GM04503 (cell line): ENCODE results near the gene AFAP1.

Source experiments
- DNase-seq: peaks from one replicate; pipeline ENCODE4 v3.0.0-alpha.2; 2012; ENCODE audit warnings: low read depth

Gene AFAP1

GRCh38 chr4:7939377-7940108, at the start of gene AFAP1:
AFAP1 (minus strand) TSS chr4:7939861; CDS start chr4:7872078, 67,783 bp downstream.
- DNase-seq: no peak

- DNase-seq: peak; percentile 55
Observed at GRCh38 chr4:7988437-7988836, 48.8 kb upstream of the AFAP1 start.

- no peak for DNase-seq
Observed at GRCh38 chr4:7987148-7987989, 47.7 kb upstream of the AFAP1 start.

GRCh38 chr4:7985891-7986441, 46.3 kb upstream of the AFAP1 start:
- DNase-seq: no peak

GRCh38 chr4:7985072-7985471, 45.4 kb upstream of the AFAP1 start:
- DNase-seq: no peak

GRCh38 chr4:7984286-7984925, 44.7 kb upstream of the AFAP1 start:
- DNase-seq: no peak

- no peak for DNase-seq
Observed at GRCh38 chr4:7983296-7983695, 43.6 kb upstream of the AFAP1 start.

- no peak for DNase-seq
Observed at GRCh38 chr4:7981738-7982394, 42.2 kb upstream of the AFAP1 start.

- DNase-seq: no peak
Observed at GRCh38 chr4:7980036-7980435, 40.4 kb upstream of the AFAP1 start.

GRCh38 chr4:7979652-7979968, 39.9 kb upstream of the AFAP1 start:
- DNase-seq: no peak

- no peak for DNase-seq
Observed at GRCh38 chr4:7978907-7979651, 39.4 kb upstream of the AFAP1 start.

- DNase-seq: no peak
Observed at GRCh38 chr4:7978489-7978888, 38.8 kb upstream of the AFAP1 start.

- no peak for DNase-seq
Observed at GRCh38 chr4:7976634-7977033, 37.0 kb upstream of the AFAP1 start.

GRCh38 chr4:7976025-7976424, 36.4 kb upstream of the AFAP1 start:
- no peak for DNase-seq

- DNase-seq: no peak
Observed at GRCh38 chr4:7974425-7974824, 34.8 kb upstream of the AFAP1 start.

- DNase-seq: no peak
Observed at GRCh38 chr4:7973545-7973981, 33.9 kb upstream of the AFAP1 start.

GRCh38 chr4:7971881-7972500, 32.3 kb upstream of the AFAP1 start:
- DNase-seq: no peak

GRCh38 chr4:7971159-7971631, 31.5 kb upstream of the AFAP1 start:
- no peak for DNase-seq

- no peak for DNase-seq
Observed at GRCh38 chr4:7970361-7970946, 30.8 kb upstream of the AFAP1 start.

GRCh38 chr4:7968262-7968896, 28.7 kb upstream of the AFAP1 start:
- no peak for DNase-seq
